WTC11 (cell line): ENCODE results near the gene FCN3. TPM values are rescaled to one million over a fixed set of nuclear protein-coding genes. Genes with fewer than 3 reads are reported as not detected.

Experiments
- ATF6 ChIP-seq: sonication (generic); formaldehyde crosslinking; IDR thresholded peaks from 2 replicates; pipeline ENCODE4 v1.8.1; 2023; ENCODE audit warnings: mild to moderate bottlenecking, missing genetic modification reagents
- CTCF ChIP-seq: fragments of 200-600 bp; IDR thresholded peaks from 2 replicates; pipeline ENCODE4 v1.8.0; 2022; ENCODE audit warnings: antibody characterized with exemption
- FOXJ3 ChIP-seq: sonication (generic); formaldehyde crosslinking; IDR thresholded peaks from 2 replicates; pipeline ENCODE4 v1.9.0; 2021; ENCODE audit warnings: missing genetic modification reagents, mild to moderate bottlenecking, borderline replicate concordance
- FOXP1 ChIP-seq: sonication (generic); formaldehyde crosslinking; IDR thresholded peaks from 2 replicates; pipeline ENCODE4 v1.8.0; 2022; ENCODE audit warnings: missing genetic modification reagents, mild to moderate bottlenecking, moderate library complexity, borderline replicate concordance
- FOXP4 ChIP-seq: sonication (generic); formaldehyde crosslinking; IDR thresholded peaks from 2 replicates; pipeline ENCODE4 v1.8.0; 2022; ENCODE audit warnings: mild to moderate bottlenecking, missing genetic modification reagents
- GTF2I ChIP-seq: fragments of 250-450 bp; sonication (Bioruptor Pico); conservative IDR thresholded peaks from 2 replicates; pipeline ENCODE4 v1.4.0; 2021; ENCODE audit warnings: mild to moderate bottlenecking
- IRF2 ChIP-seq: sonication (generic); formaldehyde crosslinking; IDR thresholded peaks from 2 replicates; pipeline ENCODE4 v1.8.0; 2022; ENCODE audit warnings: low read depth, missing genetic modification reagents, borderline replicate concordance
- JAZF1 ChIP-seq: fragments of 250-450 bp; sonication (Bioruptor Pico); IDR thresholded peaks from 2 replicates; pipeline ENCODE4 v1.9.0; 2021; ENCODE audit warnings: moderate library complexity, mild to moderate bottlenecking, inconsistent platforms
- JUN ChIP-seq: sonication (generic); formaldehyde crosslinking; IDR thresholded peaks from 2 replicates; pipeline ENCODE4 v1.8.0; 2023; ENCODE audit warnings: mild to moderate bottlenecking, missing genetic modification reagents
- MXD4 ChIP-seq: fragments of 250-450 bp; sonication (Bioruptor Pico); IDR thresholded peaks from 2 replicates; pipeline ENCODE4 v1.8.0; 2021; ENCODE audit warnings: mild to moderate bottlenecking, moderate library complexity, borderline replicate concordance
- NFATC4 ChIP-seq: fragments of 250-450 bp; sonication (Bioruptor Pico); IDR thresholded peaks from 2 replicates; pipeline ENCODE4 v1.9.0; 2021; ENCODE audit warnings: mild to moderate bottlenecking
- NFE2L1 ChIP-seq: sonication (generic); formaldehyde crosslinking; IDR thresholded peaks from 2 replicates; pipeline ENCODE4 v1.8.1; 2023; ENCODE audit warnings: missing genetic modification reagents
- NR3C1 ChIP-seq: sonication (generic); formaldehyde crosslinking; conservative IDR thresholded peaks from 2 replicates; pipeline ENCODE4 v1.8.1; 2023; ENCODE audit warnings: low read depth, mild to moderate bottlenecking, missing genetic modification reagents
- OVOL2 ChIP-seq: fragments of 250-450 bp; sonication (Bioruptor Pico); IDR thresholded peaks from 2 replicates; pipeline ENCODE4 v1.9.0; 2021; ENCODE audit warnings: mild to moderate bottlenecking, borderline replicate concordance
- SMAD3 ChIP-seq: sonication (generic); formaldehyde crosslinking; IDR thresholded peaks from 2 replicates; pipeline ENCODE4 v1.8.0; 2022; ENCODE audit warnings: missing genetic modification reagents, mild to moderate bottlenecking, borderline replicate concordance
- TEAD1 ChIP-seq: sonication (generic); formaldehyde crosslinking; IDR thresholded peaks from 2 replicates; pipeline ENCODE4 v1.8.0; 2022; ENCODE audit warnings: mild to moderate bottlenecking, missing genetic modification reagents
- TP53 ChIP-seq: sonication (generic); formaldehyde crosslinking; IDR thresholded peaks from 2 replicates; pipeline ENCODE4 v1.8.1; 2023; ENCODE audit warnings: mild to moderate bottlenecking, missing genetic modification reagents
- ZBTB21 ChIP-seq: sonication (generic); formaldehyde crosslinking; IDR thresholded peaks from 2 replicates; pipeline ENCODE4 v1.8.1; 2023; ENCODE audit warnings: mild to moderate bottlenecking, missing genetic modification reagents, borderline replicate concordance
- ZBTB43 ChIP-seq: sonication (generic); formaldehyde crosslinking; IDR thresholded peaks from 2 replicates; pipeline ENCODE4 v1.8.1; 2023; ENCODE audit warnings: mild to moderate bottlenecking, missing genetic modification reagents
- ZNF263 ChIP-seq: sonication (generic); formaldehyde crosslinking; IDR thresholded peaks from 2 replicates; pipeline ENCODE4 v1.8.1; 2022; ENCODE audit warnings: low read depth, mild to moderate bottlenecking, moderate library complexity, missing genetic modification reagents
- ZNF416 ChIP-seq: fragments of 250-450 bp; sonication (Bioruptor Pico); IDR thresholded peaks from 2 replicates; pipeline ENCODE4 v1.9.0; 2021; ENCODE audit warnings: mild to moderate bottlenecking, inconsistent platforms
- ZNF512 ChIP-seq: sonication (generic); formaldehyde crosslinking; IDR thresholded peaks from 2 replicates; pipeline ENCODE4 v1.8.1; 2022; ENCODE audit warnings: missing genetic modification reagents, borderline replicate concordance
- ZSCAN18 ChIP-seq: fragments of 250-450 bp; sonication (Bioruptor Pico); IDR thresholded peaks from 2 replicates; pipeline ENCODE4 v2.1.2; 2022; ENCODE audit warnings: mild to moderate bottlenecking, moderate library complexity
- total RNA-seq: library from RNA; stranded (reverse); gene quantifications from 3 replicates; pipeline ENCODE4 v1.2.3, GENCODE V29; 2021
- TF ChIP-seq, protein P1 (sequence below): sonication (generic); formaldehyde crosslinking; IDR thresholded peaks from 2 replicates; pipeline ENCODE4 v1.8.0; 2023; ENCODE audit warnings: missing genetic modification reagents, mild to moderate bottlenecking, borderline replicate concordance

The FCN3 gene
- total RNA-seq, 1 experiment from 2014 or later, result 0.98 TPM

DNA sequence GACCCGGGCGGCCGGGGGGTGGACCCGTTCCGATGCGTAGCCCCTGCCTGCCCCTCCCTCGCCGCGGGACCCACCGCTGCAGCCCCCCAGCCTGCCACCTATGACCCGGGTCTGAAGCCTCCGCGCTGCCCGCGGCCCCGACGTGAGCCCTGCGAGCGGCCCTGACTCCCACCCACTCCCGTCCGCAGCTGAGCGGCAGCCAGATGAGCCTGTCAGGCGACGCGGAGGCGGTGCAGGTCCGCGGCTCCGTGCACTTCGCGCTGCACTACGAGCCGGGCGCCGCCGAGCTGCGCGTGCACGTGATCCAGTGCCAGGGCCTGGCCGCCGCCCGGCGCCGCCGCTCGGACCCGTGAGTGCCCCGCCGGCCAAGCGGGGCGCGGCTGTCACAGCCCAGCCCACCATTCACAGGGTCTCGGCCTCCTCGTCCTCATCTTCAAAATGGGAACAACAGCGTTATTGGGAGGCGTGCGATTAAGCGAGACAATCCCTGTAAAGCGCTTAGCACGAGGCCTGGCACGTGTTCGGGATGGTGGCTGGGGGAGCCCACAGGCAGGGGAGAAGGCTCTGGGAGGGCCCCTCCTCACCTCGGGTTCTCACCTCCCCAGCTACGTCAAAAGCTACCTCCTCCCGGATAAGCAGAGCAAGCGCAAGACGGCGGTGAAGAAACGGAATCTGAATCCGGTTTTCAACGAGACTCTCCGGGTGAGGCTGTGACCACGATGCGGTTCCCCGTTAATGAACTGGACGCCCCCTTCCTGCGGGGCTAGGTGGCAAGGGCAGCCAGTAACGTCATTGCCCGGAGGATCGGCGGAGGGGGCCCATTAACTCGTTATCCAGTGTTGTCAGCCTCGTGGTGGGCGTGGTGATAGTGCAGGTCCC lies 24.6 kb downstream of the FCN3 start (continued):
- TF ChIP-seq ZNF263, result peak; percentile 75
- no peak for TF ChIP-seq OVOL2 (CRISPR knock-in tag)
- TF ChIP-seq, protein P1, sequence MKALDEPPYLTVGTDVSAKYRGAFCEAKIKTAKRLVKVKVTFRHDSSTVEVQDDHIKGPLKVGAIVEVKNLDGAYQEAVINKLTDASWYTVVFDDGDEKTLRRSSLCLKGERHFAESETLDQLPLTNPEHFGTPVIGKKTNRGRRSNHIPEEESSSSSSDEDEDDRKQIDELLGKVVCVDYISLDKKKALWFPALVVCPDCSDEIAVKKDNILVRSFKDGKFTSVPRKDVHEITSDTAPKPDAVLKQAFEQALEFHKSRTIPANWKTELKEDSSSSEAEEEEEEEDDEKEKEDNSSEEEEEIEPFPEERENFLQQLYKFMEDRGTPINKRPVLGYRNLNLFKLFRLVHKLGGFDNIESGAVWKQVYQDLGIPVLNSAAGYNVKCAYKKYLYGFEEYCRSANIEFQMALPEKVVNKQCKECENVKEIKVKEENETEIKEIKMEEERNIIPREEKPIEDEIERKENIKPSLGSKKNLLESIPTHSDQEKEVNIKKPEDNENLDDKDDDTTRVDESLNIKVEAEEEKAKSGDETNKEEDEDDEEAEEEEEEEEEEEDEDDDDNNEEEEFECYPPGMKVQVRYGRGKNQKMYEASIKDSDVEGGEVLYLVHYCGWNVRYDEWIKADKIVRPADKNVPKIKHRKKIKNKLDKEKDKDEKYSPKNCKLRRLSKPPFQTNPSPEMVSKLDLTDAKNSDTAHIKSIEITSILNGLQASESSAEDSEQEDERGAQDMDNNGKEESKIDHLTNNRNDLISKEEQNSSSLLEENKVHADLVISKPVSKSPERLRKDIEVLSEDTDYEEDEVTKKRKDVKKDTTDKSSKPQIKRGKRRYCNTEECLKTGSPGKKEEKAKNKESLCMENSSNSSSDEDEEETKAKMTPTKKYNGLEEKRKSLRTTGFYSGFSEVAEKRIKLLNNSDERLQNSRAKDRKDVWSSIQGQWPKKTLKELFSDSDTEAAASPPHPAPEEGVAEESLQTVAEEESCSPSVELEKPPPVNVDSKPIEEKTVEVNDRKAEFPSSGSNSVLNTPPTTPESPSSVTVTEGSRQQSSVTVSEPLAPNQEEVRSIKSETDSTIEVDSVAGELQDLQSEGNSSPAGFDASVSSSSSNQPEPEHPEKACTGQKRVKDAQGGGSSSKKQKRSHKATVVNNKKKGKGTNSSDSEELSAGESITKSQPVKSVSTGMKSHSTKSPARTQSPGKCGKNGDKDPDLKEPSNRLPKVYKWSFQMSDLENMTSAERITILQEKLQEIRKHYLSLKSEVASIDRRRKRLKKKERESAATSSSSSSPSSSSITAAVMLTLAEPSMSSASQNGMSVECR (CRISPR knock-in tag), result peak; percentile 41; the same call in 1 of the 2 replicates
- no peak for TF ChIP-seq ATF6 (CRISPR knock-in tag)
- TF ChIP-seq TEAD1 (CRISPR knock-in tag), result peak; percentile 97
- no peak for TF ChIP-seq FOXJ3 (CRISPR knock-in tag)
- TF ChIP-seq JAZF1 (CRISPR knock-in tag), result no peak
- no peak for TF ChIP-seq CTCF
- peak; percentile 93 for TF ChIP-seq NFE2L1 (CRISPR knock-in tag)
- peak; percentile 96 for TF ChIP-seq FOXP4 (CRISPR knock-in tag)
- TF ChIP-seq NR3C1 (CRISPR knock-in tag), result no peak
- peak; percentile 93 for TF ChIP-seq SMAD3
- TF ChIP-seq ZNF512, result no peak
- no peak for TF ChIP-seq NFATC4 (CRISPR knock-in tag)
- TF ChIP-seq ZNF416 (CRISPR knock-in tag), result no peak
- TF ChIP-seq ZBTB21 (CRISPR knock-in tag), result 0 out of 2 replicates have a peak, but pooled peaks have one; percentile 41
- TF ChIP-seq IRF2, result peak; percentile 88; the same call in 1 of the 2 replicates
- TF ChIP-seq MXD4, result no peak
- TF ChIP-seq ZSCAN18, result no peak
- no peak for TF ChIP-seq GTF2I (CRISPR knock-in tag)
- peak; percentile 83; the same call in 1 of the 2 replicates for TF ChIP-seq JUN (CRISPR knock-in tag)
- peak; percentile 94 for TF ChIP-seq TP53 (CRISPR knock-in tag)
- peak; percentile 96 for TF ChIP-seq FOXP1 (CRISPR knock-in tag)
- peak; percentile 94 for TF ChIP-seq ZBTB43 (CRISPR knock-in tag)
